HepG2 (cell line): ENCODE data around the gene ZFYVE21. TPM values are rescaled to one million over a fixed set of nuclear protein-coding genes. Genes with fewer than 3 reads are reported as not detected.

Experiments used
- ATAC-seq: fragments of 200-7000 bp; cut with Tn5 transposase; 3 replicates; pipeline ENCODE4 v1.9.1; 2020; ENCODE audit warnings: mild to moderate bottlenecking, moderate library complexity
- BruUV-seq: library from RNA; stranded (reverse); fragments of 400-500 nt; replicated peaks from 2 replicates; lab custom pipeline; 2021; lab: Mats Ljungman, UMichigan
- CTCF ChIA-PET: fragments of 300-600 bp; formaldehyde crosslinking; extraction: SDS; loops from one replicate; lab custom pipeline; 2021; ENCODE audit warnings: low total read pairs, inconsistent platforms, low intra/inter-chr PET ratio; lab: Yijun Ruan, JAX
- POLR2A ChIA-PET: fragments of 350-600 bp; sonication (Branson Sonifier 250); formaldehyde crosslinking; loops from one replicate; lab custom pipeline; 2020; ENCODE audit warnings: antibody characterized with exemption, inconsistent platforms; lab: Yijun Ruan, JAX
- DNase-seq: peaks from one replicate; pipeline ENCODE4 v3.0.0-alpha.2; 2015; ENCODE audit warnings: low spot score
- FAIRE-seq: peaks from 3 replicates; lab custom pipeline; 2011; peaks lifted over from hg19 to GRCh38; lab: Jason Lieb, UNC
- H2AFZ ChIP-seq: one replicate; pipeline ENCODE4 v1.6.1; 2011; ENCODE audit warnings: low read length, inconsistent platforms
- H3K27ac ChIP-seq: fragments of 300-600 bp; 3 replicates; pipeline ENCODE4 v1.8.0; 2011; ENCODE audit warnings: mixed run types, mild to moderate bottlenecking, mixed read lengths, low read length, inconsistent platforms; ENCODE audit not compliant: insufficient read depth; ENCODE audit errors: extremely low read length
- H3K27me3 ChIP-seq, 2 experiments: fragments of 200-600 bp in 1 of 2; 2 replicates in 1 of 2; 3 replicates in 1 of 2; pipeline versions ENCODE4 v1.6.0 to v1.8.0; 2011; ENCODE audit warnings: low read length in 2 of 2, mild to moderate bottlenecking in 2 of 2, moderate library complexity in 2 of 2, inconsistent platforms in 1 of 2; ENCODE audit not compliant: insufficient read depth in 2 of 2, control insufficient read depth in 1 of 2
- H3K36me3 ChIP-seq, 2 experiments: fragments of 200-600 bp in 1 of 2; replicated peaks in 1 of 2; 2 replicates in 1 of 2; 3 replicates in 1 of 2; pipeline versions ENCODE4 v1.5.1 to v1.8.0; 2011; ENCODE audit warnings: low read length in 2 of 2, inconsistent platforms in 1 of 2; ENCODE audit not compliant: insufficient read depth in 2 of 2, control insufficient read depth in 1 of 2
- H3K4me1 ChIP-seq: 2 replicates; pipeline ENCODE4 v1.5.1; 2012; ENCODE audit warnings: low read length, inconsistent platforms; ENCODE audit not compliant: insufficient read depth
- H3K4me2 ChIP-seq: 2 replicates; pipeline ENCODE4 v1.6.0; 2011; ENCODE audit warnings: low read depth, low read length, inconsistent platforms
- H3K4me3 ChIP-seq, 3 experiments: fragments of 200-600 bp in 1 of 3; sonication (generic), shearing (Covaris generic) in 1 of 3; replicated peaks in 1 of 3; 2 replicates each; pipeline ENCODE4 v1.5.1; 2011 to 2016; ENCODE audit warnings: low read length in 3 of 3, inconsistent platforms in 2 of 3, low read depth in 2 of 3, mild to moderate bottlenecking in 2 of 3, control low read depth in 1 of 3, mixed read lengths in 1 of 3; ENCODE audit not compliant: insufficient read depth in 1 of 3
- H3K79me2 ChIP-seq: one replicate; pipeline ENCODE4 v1.6.1; 2011; ENCODE audit warnings: low read length, inconsistent platforms; ENCODE audit not compliant: insufficient read depth
- H3K9ac ChIP-seq: 2 replicates; pipeline ENCODE4 v1.6.0; 2011; ENCODE audit warnings: mild to moderate bottlenecking, low read depth, low read length, inconsistent platforms; ENCODE audit not compliant: insufficient read depth
- H3K9me3 ChIP-seq: 2 replicates; pipeline ENCODE4 v1.5.1; 2012; ENCODE audit warnings: mild to moderate bottlenecking, low read length
- H4K20me1 ChIP-seq: 2 replicates; pipeline ENCODE4 v1.6.0; 2011; ENCODE audit warnings: inconsistent platforms, mild to moderate bottlenecking, low read length, moderate library complexity; ENCODE audit not compliant: insufficient read depth
- SKI ChIP-seq: fragments of 450-650 bp; IDR thresholded peaks from one replicate; pipeline ENCODE4 v1.6.1; 2018; ENCODE audit warnings: mild to moderate bottlenecking; ENCODE audit not compliant: partially characterized antibody
- SYNCRIP ChIP-seq: fragments of 200-400 bp; formaldehyde crosslinking; IDR thresholded peaks from 2 replicates; pipeline ENCODE4 v1.6.1; 2018; ENCODE audit warnings: mild to moderate bottlenecking, low read depth, low read length; ENCODE audit not compliant: insufficient read depth
- ZNF121 ChIP-seq: sonication (generic); formaldehyde crosslinking; IDR thresholded peaks from 2 replicates; pipeline ENCODE4 v1.5.0; 2020; ENCODE audit warnings: mild to moderate bottlenecking, missing genetic modification reagents
- ZNF569 ChIP-seq: sonication (generic); formaldehyde crosslinking; IDR thresholded peaks from 2 replicates; pipeline ENCODE4 v1.5.0; 2020; ENCODE audit warnings: mild to moderate bottlenecking, missing genetic modification reagents, moderate library complexity, borderline replicate concordance
- WGBS: methylation state at CpG from one replicate; pipeline ENCODE4 v1.1.6; 2017; ENCODE audit warnings: low lambda C conversion rate; 5-methylcytosine and 5-hydroxymethylcytosine counted together
- in situ Hi-C: cut with HindIII; loops from 2 replicates; pipeline ENCODE4 v1.10.0; 2017; ENCODE audit warnings: low pct_unique_long_range_greater_than_20kb; ENCODE audit not compliant: extremely low pct_ligation_motif_present
- intact Hi-C: fragments of 100-400 bp; cut with micrococcal nuclease; formaldehyde crosslinking; loops from one replicate; pipeline ENCODE4 v1.10.0; 2022; ENCODE audit not compliant: unreplicated experiment
- polyA plus RNA-seq, 8 experiments: library from polyadenylated mRNA; depleted of rRNA in 3 of 8; stranded (reverse) in 7 of 8; unstranded in 1 of 8; fragments of >200 nt; fragmentation: Illumina TruSeq in 4 of 8; extraction: Trizol in 4 of 8; gene quantifications; 2 replicates each; pipeline versions ENCODE4 v1.2.1 to v1.2.3, GENCODE V29; 2011 to 2016; ENCODE audit warnings: low read depth in 4 of 8, missing spikeins in 1 of 8, mixed read lengths in 1 of 8; ENCODE audit not compliant: insufficient read depth in 1 of 8
- total RNA-seq, 5 experiments: library from RNA; depleted of rRNA; stranded (reverse); fragments of >200 nt; fragmentation: Illumina TruSeq; extraction: Trizol; gene quantifications; 2 replicates each; pipeline ENCODE4 v1.2.3, GENCODE V29; 2016; ENCODE audit warnings: low read depth in 1 of 5
- TF ChIP-seq, protein P1 (sequence below): sonication (generic); formaldehyde crosslinking; IDR thresholded peaks from 2 replicates; pipeline ENCODE4 v1.5.1; 2020; ENCODE audit warnings: missing genetic modification reagents, mild to moderate bottlenecking, borderline replicate concordance
- TF ChIP-seq, protein P2 (sequence below): sonication (generic); formaldehyde crosslinking; IDR thresholded peaks from 2 replicates; pipeline ENCODE4 v1.5.0; 2020; ENCODE audit warnings: mild to moderate bottlenecking, missing genetic modification reagents
- TF ChIP-seq, protein P3 (sequence below): sonication (generic); formaldehyde crosslinking; conservative IDR thresholded peaks from 2 replicates; pipeline ENCODE4 v1.8.1; 2023; ENCODE audit warnings: missing genetic modification reagents

ZFYVE21 gene
- total and polyA plus RNA-seq, 2 of the 13 experiments (the other 11 are each of a cell fraction or from before 2014, with no cell fraction given): 34.3 to 34.4 TPM

DNA sequence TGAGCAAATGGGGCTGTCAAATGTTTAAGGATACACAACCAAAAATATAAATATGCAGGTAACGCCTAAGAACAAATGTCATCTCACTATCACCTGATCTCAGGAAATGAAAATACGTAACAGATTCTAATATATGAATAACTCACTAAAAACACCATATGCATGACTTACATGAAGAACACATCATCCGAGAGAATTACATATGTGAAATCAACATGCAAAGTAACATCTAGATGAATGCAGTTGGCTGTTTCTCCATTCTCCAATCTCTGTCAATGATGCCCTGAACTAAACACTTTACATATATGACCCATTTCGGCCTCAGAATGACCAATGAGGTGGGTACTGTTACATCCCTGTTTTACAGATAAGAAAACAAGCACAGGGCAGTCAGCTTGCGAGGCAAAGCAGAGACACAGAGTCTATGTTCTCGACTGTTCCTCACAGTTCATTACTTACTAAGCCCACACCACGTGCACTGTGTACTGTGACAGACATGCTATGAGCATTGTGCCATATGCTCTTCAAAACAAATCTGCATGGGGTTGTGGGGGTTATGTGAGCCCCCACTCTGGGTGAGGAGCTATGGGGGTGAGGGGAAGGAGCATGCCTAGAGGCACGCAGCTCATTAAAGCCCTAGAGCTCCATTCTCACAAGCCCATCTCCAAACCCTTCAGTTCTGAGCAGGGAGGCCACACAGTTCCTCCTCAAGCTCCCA lies 42.6 kb downstream of the ZFYVE21 start:
- no peak overlapping the region for H3K9ac ChIP-seq
- TF ChIP-seq, protein P1, sequence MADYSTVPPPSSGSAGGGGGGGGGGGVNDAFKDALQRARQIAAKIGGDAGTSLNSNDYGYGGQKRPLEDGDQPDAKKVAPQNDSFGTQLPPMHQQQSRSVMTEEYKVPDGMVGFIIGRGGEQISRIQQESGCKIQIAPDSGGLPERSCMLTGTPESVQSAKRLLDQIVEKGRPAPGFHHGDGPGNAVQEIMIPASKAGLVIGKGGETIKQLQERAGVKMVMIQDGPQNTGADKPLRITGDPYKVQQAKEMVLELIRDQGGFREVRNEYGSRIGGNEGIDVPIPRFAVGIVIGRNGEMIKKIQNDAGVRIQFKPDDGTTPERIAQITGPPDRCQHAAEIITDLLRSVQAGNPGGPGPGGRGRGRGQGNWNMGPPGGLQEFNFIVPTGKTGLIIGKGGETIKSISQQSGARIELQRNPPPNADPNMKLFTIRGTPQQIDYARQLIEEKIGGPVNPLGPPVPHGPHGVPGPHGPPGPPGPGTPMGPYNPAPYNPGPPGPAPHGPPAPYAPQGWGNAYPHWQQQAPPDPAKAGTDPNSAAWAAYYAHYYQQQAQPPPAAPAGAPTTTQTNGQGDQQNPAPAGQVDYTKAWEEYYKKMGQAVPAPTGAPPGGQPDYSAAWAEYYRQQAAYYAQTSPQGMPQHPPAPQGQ (CRISPR knock-in tag): no peak
- no peak for TF ChIP-seq ZNF121 (CRISPR knock-in tag)
- no peak for TF ChIP-seq SKI
- no peak for TF ChIP-seq SYNCRIP
- TF ChIP-seq, protein P2, sequence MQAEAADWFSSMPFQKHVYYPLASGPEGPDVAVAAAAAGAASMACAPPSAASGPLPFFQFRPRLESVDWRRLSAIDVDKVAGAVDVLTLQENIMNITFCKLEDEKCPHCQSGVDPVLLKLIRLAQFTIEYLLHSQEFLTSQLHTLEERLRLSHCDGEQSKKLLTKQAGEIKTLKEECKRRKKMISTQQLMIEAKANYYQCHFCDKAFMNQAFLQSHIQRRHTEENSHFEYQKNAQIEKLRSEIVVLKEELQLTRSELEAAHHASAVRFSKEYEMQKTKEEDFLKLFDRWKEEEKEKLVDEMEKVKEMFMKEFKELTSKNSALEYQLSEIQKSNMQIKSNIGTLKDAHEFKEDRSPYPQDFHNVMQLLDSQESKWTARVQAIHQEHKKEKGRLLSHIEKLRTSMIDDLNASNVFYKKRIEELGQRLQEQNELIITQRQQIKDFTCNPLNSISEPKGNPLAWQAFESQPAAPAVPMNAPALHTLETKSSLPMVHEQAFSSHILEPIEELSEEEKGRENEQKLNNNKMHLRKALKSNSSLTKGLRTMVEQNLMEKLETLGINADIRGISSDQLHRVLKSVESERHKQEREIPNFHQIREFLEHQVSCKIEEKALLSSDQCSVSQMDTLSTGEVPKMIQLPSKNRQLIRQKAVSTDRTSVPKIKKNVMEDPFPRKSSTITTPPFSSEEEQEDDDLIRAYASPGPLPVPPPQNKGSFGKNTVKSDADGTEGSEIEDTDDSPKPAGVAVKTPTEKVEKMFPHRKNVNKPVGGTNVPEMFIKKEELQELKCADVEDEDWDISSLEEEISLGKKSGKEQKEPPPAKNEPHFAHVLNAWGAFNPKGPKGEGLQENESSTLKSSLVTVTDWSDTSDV (CRISPR knock-in tag): no peak
- no peak for TF ChIP-seq ZNF569 (CRISPR knock-in tag)
- TF ChIP-seq, protein P3, sequence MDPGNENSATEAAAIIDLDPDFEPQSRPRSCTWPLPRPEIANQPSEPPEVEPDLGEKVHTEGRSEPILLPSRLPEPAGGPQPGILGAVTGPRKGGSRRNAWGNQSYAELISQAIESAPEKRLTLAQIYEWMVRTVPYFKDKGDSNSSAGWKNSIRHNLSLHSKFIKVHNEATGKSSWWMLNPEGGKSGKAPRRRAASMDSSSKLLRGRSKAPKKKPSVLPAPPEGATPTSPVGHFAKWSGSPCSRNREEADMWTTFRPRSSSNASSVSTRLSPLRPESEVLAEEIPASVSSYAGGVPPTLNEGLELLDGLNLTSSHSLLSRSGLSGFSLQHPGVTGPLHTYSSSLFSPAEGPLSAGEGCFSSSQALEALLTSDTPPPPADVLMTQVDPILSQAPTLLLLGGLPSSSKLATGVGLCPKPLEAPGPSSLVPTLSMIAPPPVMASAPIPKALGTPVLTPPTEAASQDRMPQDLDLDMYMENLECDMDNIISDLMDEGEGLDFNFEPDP (CRISPR knock-in tag): no peak
- FAIRE-seq (no peak), ATAC-seq (no peak), DNase-seq (no peak)
- H3K4me1 ChIP-seq: no peaks in the 10 kb centered on the region
- H3K4me3 ChIP-seq: no peak overlapping the region
- H3K79me2 ChIP-seq: no peaks in the 10 kb centered on the region
- BruUV-seq: no TSS peak
- in situ Hi-C loops: no loop called here
- H3K4me2 ChIP-seq: no peak overlapping the region
- peaks cover 1 to 10% of the 10 kb centered on the region in 2 experiments; a peak in 2 of 5 replicates for H3K36me3 ChIP-seq
- no peaks in the 10 kb centered on the region for H3K9me3 ChIP-seq
- no peaks in the 10 kb centered on the region for H3K27me3 ChIP-seq
- CTCF ChIA-PET: no interaction called here
- POLR2A ChIA-PET: no interaction called here
- no peaks in the 10 kb centered on the region for H4K20me1 ChIP-seq
- WGBS: 92% methylated on average over 8 of the region's 8 CpGs
- H3K27ac ChIP-seq: no peak overlapping the region
- no peak overlapping the region for H2AFZ ChIP-seq
- intact Hi-C loops: no loop called here
